GOT3 (cell line): ENCODE results near the gene BCAS4.
"Not testable (repeated sequence)": the region's sequence is repeated elsewhere in the genome, so short reads cannot be mapped to it uniquely, and the experiment has no call there.

Source experiments
- DNase-seq: peaks from one replicate; lab custom pipeline; 2025; ENCODE audit warnings: mixed read lengths; lab: John Stamatoyannopoulos, UW

BCAS4 gene, protein sequence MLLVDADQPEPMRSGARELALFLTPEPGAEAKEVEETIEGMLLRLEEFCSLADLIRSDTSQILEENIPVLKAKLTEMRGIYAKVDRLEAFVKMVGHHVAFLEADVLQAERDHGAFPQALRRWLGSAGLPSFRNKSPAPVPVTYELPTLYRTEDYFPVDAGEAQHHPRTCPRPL

DNA sequence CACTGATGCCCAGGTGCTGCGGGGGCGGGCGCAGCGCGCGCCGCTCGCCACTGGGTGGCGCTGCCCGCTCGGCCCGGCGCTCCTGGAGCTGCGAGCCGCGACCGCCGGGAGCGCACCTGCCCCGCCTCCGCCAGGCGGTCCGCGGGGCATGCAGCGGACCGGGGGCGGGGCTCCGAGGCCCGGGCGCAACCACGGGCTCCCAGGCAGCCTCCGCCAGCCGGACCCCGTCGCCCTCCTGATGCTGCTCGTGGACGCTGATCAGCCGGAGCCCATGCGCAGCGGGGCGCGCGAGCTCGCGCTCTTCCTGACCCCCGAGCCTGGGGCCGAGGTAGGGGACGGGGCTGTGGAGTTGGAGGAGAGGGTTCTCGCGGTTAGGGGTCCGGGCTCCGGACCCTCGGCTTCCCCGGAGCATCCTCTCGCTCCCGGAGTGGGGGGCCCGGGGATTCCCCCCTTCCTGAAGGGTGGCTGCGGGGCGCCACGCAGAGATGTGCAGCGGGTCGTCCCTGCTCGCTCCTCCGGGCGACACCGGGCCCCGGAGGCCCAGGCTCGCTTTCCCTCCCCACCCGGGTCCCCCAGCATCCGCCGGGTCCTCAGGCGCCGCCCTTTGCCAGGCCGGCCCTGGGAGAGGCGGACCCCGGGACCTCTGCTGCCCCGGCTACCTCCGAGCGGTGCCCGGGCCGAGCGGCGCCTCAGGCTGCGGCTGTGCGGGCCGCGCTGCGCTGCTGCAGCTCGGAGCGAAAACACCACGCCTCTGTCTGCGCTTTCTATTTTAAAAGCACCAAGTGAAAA, at the start of gene BCAS4:
Gene BCAS4 (plus strand): TSS at position 216 of the 789 bp plus-strand sequence. CDS start 23 bp downstream, at position 239.
- DNase-seq, result peak; percentile 58

GRCh38 chr20:50745634-50746137, 49.2 kb upstream of the BCAS4 start:
- no peak for DNase-seq

DNA sequence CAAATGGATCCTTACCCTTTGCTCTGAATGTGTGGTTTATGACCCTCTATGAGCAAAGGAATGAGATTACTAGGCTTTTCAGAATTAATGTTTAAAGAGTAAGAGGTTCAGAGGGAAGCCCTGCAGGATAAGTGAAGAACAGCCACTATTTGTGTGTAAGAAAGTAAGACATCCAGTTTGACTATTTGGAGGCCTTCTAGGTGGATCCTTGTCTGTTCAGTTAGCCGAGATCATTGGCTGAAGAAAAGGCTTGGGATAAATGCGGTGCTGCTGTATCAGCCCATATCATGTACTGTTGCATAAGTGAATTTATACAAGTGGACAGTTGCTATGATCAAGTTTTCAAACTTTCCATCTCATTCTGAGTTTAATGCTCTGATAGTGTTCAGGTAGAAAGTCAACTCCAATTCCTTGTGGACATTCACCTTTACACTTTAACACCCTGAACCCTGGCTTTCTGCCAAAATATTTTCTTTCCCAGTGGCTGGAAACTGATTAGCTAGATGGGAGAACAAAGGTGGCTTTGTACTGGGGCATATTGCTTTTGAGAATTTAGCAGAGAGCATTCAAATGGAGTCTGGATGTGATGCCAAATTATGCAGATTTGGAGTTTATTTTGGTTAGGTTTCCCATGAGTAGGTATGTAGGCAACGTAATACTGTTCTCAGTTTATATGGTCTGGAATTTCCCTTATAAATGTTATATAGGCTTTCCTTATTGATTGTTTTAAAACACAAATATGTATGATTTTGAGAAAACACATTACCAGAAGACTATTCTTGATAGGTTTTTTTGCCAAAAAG, 48.5 kb upstream of the BCAS4 start:
- DNase-seq, result no peak

- DNase-seq, result no peak
These were observed 47.6 kb upstream of the BCAS4 start for GRCh38 chr20:50747275-50747674.

- no peak for DNase-seq
These were observed 44.7 kb upstream of the BCAS4 start for GRCh38 chr20:50750145-50750671.

DNA sequence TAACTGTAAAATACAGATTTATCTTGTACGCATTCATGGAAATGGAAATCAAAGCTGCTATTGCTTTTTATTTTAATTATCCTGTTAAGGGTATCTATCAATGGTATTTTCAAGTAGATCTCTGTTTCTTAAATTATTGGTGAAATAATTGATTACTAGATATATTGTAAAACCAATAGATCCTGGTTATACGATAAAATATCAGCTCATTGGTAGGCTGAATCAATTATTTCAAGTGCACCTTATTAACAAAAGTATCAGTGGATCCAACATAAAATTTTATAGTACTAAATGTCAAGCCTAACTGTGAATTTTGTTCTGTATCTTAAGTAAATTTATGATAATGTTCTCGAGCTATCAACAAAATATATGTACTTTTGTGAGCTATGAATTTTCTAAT, 41.7 kb upstream of the BCAS4 start:
- no peak for DNase-seq

DNA sequence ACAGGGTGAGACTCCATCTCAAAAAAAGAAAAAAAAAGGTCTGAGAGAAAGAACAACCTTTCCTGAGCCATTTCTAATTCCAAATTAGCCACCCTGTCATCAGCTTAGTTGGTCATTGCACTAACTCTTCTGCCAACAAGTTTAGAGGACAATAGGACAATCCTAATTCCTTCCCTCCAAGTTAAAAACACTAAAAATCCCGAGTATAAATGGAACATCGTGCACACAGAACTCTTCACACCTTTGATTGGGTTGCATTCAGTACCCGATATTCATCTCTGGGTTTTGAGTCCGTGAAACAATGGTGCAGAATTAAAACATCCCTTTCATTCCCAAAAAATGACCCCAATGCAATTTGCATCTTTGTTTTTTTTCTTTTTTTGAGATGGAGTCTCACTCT, 40.4 kb upstream of the BCAS4 start:
- DNase-seq, result no peak

DNA sequence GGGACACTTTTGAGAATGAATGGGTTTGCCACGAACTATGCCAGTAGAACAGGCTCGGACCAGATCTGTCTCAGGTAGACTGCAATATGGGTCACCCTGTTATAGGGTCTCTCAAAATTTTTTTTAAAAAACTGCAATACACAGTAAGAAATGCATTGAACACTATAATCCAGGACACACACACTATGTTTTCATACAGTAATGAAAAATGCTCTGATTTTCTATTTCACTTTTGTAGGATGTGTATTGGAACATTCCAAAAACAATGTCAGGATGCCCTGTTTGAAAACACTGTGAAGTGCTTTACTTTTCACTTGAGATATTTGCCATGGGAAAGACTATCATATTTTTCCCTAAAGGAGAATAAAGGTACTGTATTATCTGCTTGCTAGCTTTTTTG, 38.4 kb upstream of the BCAS4 start:
- DNase-seq, result no peak

- no peak for DNase-seq
These were observed 36.4 kb upstream of the BCAS4 start for GRCh38 chr20:50758469-50758868.

DNA sequence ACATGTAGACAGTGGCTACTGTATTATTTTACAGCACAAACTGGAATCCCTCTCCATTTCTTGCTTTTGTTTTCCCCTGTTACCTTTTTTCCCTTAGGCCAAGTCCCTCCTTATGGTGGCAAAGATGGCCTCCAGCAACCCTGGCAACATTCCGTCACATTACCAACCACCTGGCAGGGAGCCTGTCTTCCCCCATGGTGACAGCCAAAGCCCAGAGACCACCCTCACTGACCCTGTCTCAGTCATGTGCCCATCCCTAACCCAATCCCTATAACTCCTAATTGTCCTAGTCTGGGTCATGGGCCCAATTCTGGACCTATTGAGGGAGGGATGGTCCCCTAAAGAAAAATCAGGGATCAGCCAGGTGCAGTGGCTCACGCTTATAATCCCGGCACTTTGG, 35.9 kb upstream of the BCAS4 start:
- no peak for DNase-seq

- no peak for DNase-seq
These were observed 35.2 kb upstream of the BCAS4 start for GRCh38 chr20:50759678-50760077.

- DNase-seq, result no peak
These were observed 32.8 kb upstream of the BCAS4 start for GRCh38 chr20:50762045-50762422.

DNA sequence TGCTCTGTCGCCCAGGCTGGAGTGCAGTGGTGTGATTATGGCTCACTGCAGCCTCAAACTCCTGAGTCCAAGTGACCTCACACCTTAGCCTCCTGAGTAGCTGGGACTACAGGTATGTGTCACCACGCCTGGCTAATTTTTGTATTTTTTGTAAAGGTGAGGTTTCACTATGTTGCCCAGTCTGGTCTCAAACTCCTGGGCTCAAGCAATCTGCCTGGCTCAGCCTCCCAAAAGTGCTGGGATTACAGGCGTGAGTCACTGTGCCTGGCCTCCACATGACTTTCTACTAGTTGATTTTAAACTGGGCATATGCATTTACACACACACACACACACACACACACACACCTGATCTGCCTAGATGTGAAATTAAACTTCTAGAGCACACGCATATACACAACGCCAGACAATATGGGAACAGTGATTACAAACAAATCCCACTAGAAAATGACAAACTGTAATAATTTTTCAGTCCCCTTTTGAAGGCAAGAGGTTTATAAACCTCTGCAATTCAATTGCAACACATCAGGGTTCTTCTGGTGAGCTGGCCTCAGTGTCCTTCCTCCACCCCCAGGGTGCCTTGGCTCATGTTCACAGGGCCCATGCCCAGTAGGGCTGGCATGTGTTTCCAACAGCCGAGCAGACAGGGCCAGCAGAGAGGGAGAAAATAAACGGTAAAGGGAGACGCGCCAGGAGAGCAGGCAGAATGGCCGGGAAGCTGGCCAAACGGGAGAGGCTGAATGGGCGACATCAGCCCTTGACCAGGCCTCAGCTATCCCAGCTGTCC, 32.2 kb upstream of the BCAS4 start:
- peak; percentile 41 for DNase-seq

DNA sequence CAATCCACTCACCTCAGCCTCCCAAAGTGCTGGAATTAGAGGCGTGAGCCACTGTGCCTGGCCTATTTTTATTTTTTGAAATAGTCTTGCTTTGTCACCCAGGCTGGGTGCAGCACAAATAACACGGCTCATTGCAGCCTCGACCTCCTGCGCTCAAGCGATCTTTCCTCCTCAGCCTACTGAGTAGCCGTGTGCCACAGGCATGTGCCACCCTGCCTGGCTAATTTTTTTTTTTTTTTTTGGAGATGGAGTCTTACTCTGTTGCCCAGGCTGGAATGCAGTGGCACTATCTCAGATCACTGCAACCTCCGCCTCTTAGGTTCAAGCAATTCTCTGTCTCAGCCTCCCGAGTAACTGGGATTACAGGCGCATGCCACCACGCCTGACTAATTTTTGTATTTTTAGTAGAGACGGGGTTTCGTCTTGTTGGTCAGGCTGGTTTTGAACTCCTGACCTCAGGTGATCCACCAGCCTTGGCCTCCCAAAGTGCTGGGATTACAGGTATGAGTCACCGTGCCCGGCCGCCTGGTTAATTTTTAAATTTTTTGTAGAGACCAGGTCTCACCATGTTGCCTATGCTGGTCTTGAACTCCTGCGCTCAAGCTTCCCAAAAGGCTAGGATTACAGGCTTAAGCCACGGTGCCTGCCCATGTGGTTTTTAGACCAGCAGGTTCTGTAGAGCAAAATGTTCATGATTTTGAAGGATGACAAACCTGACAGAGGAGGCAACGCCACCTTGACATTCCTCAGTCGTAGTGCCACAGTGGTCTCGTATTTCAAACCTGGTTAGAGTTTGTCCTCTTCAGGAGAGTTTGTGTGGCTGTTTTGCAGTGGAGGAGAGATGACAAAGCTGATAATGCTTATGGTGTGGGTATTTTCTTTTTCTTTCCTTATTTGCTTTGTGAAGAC, 31.1 kb upstream of the BCAS4 start:
- DNase-seq, result not testable (repeated sequence)

- DNase-seq, result not testable (repeated sequence)
These were observed 29.6 kb upstream of the BCAS4 start for GRCh38 chr20:50765251-50765650.

GRCh38 chr20:50765674-50766073, 29.2 kb upstream of the BCAS4 start:
- no peak for DNase-seq

DNA sequence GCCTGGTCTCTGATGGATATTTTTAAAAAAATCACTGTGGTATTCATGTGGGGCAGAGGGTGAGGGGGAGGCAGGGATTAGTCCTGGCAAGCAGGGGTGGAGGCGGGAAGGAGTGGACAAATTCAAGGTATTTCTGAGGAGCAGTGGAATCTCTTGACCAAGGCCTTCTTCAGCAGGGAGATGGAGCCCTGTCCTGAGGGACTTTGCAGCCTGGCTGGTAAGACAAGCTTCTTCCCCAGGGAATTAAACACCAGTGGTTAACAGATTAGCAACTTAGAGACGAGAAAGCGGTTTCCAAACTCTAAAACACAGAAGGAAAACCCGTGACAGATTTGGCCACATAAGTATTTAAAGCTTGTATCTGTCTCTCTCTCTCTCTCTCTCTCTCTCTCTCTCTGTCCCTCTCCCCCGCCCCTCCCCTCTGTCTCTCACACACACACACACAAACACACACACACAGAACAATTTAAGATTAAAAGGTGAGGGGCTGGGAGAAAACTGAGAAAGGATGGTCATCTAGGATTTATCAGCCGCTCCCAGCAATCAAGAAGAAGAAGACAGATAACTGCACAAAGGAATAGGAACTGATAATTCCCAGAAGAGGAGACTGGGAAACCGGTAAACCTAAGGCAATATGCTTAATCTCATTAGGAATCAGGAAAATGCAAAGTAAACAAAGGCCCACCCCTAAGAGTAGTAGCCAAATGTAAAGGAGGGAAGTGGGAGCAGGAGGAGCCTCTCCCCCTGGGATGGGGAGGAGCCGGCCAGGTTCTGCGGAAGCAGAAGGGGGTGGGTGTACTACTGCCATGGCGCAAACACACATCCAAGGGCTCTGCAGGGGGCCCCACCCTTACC, 27.7 kb upstream of the BCAS4 start:
- DNase-seq, result not testable (repeated sequence)

- DNase-seq, result not testable (repeated sequence)
These were observed 25.9 kb upstream of the BCAS4 start for GRCh38 chr20:50768991-50769390.

DNA sequence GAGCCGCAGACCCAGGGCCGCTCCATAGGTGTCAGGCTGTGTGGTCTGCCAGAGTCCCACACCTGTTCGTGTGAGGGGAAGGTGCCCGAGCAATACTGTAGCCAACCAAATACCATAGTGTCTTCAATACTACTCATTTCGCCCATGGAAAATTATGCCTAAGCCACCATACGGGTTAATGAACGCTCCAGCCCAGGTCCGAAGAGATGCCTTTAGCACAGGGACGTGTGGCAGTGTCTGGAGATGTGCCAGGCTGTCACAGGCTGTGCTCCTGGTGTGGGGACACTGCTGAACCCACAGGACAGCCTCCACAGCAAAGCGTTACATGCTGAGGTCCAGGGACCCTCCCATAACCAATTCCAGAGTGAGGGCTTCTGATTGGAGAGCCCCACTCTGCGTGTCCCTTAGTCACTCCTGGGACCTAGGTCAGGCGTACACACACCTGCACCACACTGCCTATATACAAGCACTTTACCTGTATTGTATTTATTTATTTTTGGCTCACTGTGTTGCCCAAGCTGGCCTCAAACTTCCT, 25.2 kb upstream of the BCAS4 start:
- not testable (repeated sequence) for DNase-seq
